ENCODE data around the gene ZNF614.
"Not testable (repeated sequence)": the region's sequence is repeated elsewhere in the genome, so short reads cannot be mapped to it uniquely, and the experiment has no call there.

The ZNF614 gene

GRCh38 chr19:52028027-52028779 lies at the start of gene ZNF614:
TSS of gene ZNF614 (minus strand) at chr19:52028379. CDS start at chr19:52025745, 2,634 bp downstream.
- peak within 1 kb of the TSS; percentile 69 for H3K4me3 ChIP-seq (ENCODE audit: control insufficient read depth, low read depth, low read length)
- DNase-seq (ENCODE audit: low read depth), result peak; percentile 52
- no peak for TF ChIP-seq CTCF (IDR thresholded peaks at IDR 0.05; ENCODE audit: control insufficient read depth, insufficient read depth, low read depth, low read length, missing control alignments)

GRCh38 chr19:52070496-52070895 lies 42.3 kb upstream of the ZNF614 start:
- no peak for TF ChIP-seq CTCF (IDR thresholded peaks at IDR 0.05; ENCODE audit: control insufficient read depth, insufficient read depth, low read depth, low read length, missing control alignments)
- no peak for DNase-seq (ENCODE audit: low read depth)
- no peak overlapping the region for H3K4me3 ChIP-seq (ENCODE audit: control insufficient read depth, low read depth, low read length)

GRCh38 chr19:52069653-52070052 lies 41.5 kb upstream of the ZNF614 start:
- TF ChIP-seq CTCF (IDR thresholded peaks at IDR 0.05; ENCODE audit: control insufficient read depth, insufficient read depth, low read depth, low read length, missing control alignments), result no peak
- no peak overlapping the region for H3K4me3 ChIP-seq (ENCODE audit: control insufficient read depth, low read depth, low read length)
- no peak for DNase-seq (ENCODE audit: low read depth)

- no peak for DNase-seq (ENCODE audit: low read depth)
- H3K4me3 ChIP-seq (ENCODE audit: control insufficient read depth, low read depth, low read length), result no peak overlapping the region
- TF ChIP-seq CTCF (IDR thresholded peaks at IDR 0.05; ENCODE audit: control insufficient read depth, insufficient read depth, low read depth, low read length, missing control alignments), result no peak
These were observed 38.2 kb upstream of the ZNF614 start for GRCh38 chr19:52066258-52066863.

- no peak overlapping the region for H3K4me3 ChIP-seq (ENCODE audit: control insufficient read depth, low read depth, low read length)
- no peak for TF ChIP-seq CTCF (IDR thresholded peaks at IDR 0.05; ENCODE audit: control insufficient read depth, insufficient read depth, low read depth, low read length, missing control alignments)
- DNase-seq (ENCODE audit: low read depth), result no peak
These were observed 37.2 kb upstream of the ZNF614 start for GRCh38 chr19:52065399-52065798.

- DNase-seq (ENCODE audit: low read depth); H3K4me3 ChIP-seq (ENCODE audit: control insufficient read depth, low read depth, low read length): not testable (repeated sequence)
These were observed 28.3 kb upstream of the ZNF614 start for GRCh38 chr19:52056480-52056879.

GRCh38 chr19:52051736-52052135 lies 23.6 kb upstream of the ZNF614 start:
- DNase-seq (ENCODE audit: low read depth); H3K4me3 ChIP-seq (ENCODE audit: control insufficient read depth, low read depth, low read length): not testable (repeated sequence)

All from AG09309 (cell line).